OCI-LY3 (cell line): ENCODE results near the gene GNAI2.

ENCODE experiments used
- CTCF ChIP-seq: fragments of 200-600, 300-600 bp; sonication (generic); IDR thresholded peaks from 2 replicates; pipeline ENCODE4 v1.5.1; 2014; ENCODE audit warnings: antibody characterized with exemption, low read length, low read depth
- EZH2phosphoT487 ChIP-seq: fragments of 200-600 bp; shearing (Covaris generic); IDR thresholded peaks from 2 replicates; pipeline ENCODE4 v1.6.1; 2018; ENCODE audit warnings: antibody characterized with exemption, mixed run types, low read depth

- TF ChIP-seq CTCF (no peak), EZH2phosphoT487 (no peak)
These were observed 13.5 kb downstream of the GNAI2 start for GRCh38 chr3:50249457-50249856.
